ENCODE results near the gene KIAA1614.

DNA sequence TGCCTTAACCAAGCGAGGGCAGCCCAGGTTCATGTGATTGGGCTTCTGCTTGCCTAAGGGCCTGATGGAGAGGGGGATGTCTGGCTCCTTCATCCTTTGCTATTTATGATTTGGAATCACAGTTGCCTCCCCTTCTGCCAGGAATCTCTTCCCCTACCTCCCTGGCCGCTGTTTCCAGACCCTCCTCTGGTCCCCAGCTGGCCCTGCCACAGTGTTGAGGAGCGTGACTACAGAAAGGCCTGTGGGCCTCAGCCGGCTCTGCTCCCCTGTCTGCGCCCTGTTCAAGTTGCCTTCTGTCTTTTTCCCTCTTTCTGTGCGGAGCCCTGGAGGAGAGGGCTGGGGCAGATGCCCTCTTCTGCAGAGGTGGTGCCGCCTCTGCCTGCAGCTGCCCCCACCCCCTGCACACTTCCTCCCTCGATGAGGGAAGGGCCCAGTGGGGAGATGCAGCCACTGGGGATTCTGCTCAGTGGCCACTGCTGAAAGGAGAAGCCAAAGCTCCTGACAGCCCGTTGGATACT is 6.5 kb downstream of the KIAA1614 start:
- TF ChIP-seq CTCF (IDR thresholded peaks at IDR 0.05) (no peak), POLR2A (IDR thresholded peaks at IDR 0.05) (no peak)
